CD8-positive, alpha-beta memory T cell (primary cell): ENCODE results near the gene NDFIP1. TPM values are rescaled to one million over a fixed set of nuclear protein-coding genes. Genes with fewer than 3 reads are reported as not detected.

Experiments
- CTCF ChIA-PET: fragments of 350-600 bp; sonication (Branson Sonifier 250); formaldehyde crosslinking; loops from one replicate; lab custom pipeline; 2021; ENCODE audit warnings: antibody characterized with exemption; lab: Charles Lee
- POLR2A ChIA-PET: fragments of 350-600 bp; sonication (Branson Sonifier 250); formaldehyde crosslinking; loops from one replicate; lab custom pipeline; 2021; ENCODE audit warnings: antibody characterized with exemption; lab: Charles Lee
- DNase-seq, 5 donors: peaks; one replicate each; pipeline versions ENCODE4 v3.0.0 to v3.0.0-alpha.2; 2020 to 2022; ENCODE audit warnings: mixed read lengths in 1 of 5
- H3K27ac ChIP-seq: one replicate; pipeline ENCODE4 v1.7.0; 2013; ENCODE audit warnings: low read depth, mild to moderate bottlenecking, low read length, moderate library complexity
- H3K27me3 ChIP-seq: 2 replicates; pipeline ENCODE4 v1.7.0; 2013; ENCODE audit warnings: low read length, mild to moderate bottlenecking; ENCODE audit not compliant: insufficient read depth, poor library complexity, severe bottlenecking
- H3K36me3 ChIP-seq: 2 replicates; pipeline ENCODE4 v1.7.0; 2013; ENCODE audit warnings: mild to moderate bottlenecking, low read length, moderate library complexity; ENCODE audit not compliant: insufficient read depth
- H3K4me1 ChIP-seq: 2 replicates; pipeline ENCODE4 v1.7.0; 2013; ENCODE audit warnings: mild to moderate bottlenecking, low read length, moderate library complexity; ENCODE audit not compliant: insufficient read depth
- H3K4me3 ChIP-seq: 2 replicates; pipeline ENCODE4 v1.7.0; 2013; ENCODE audit warnings: mild to moderate bottlenecking, low read length
- H3K9me3 ChIP-seq: 2 replicates; pipeline ENCODE4 v1.7.0; 2013; ENCODE audit warnings: mild to moderate bottlenecking, low read length
- H3K27ac Mint-ChIP-seq, 8 donors: one replicate each; pipeline ENCODE4 v1.8.0; 2020 to 2021; ENCODE audit warnings: mixed read lengths in 8 of 8, mild to moderate bottlenecking in 6 of 8, inconsistent platforms in 3 of 8, moderate library complexity in 3 of 8
- H3K27me3 Mint-ChIP-seq, 2 donors: one replicate each; pipeline ENCODE4 v1.8.0; 2020 to 2021; ENCODE audit warnings: mixed read lengths in 2 of 2, mild to moderate bottlenecking in 1 of 2, moderate library complexity in 1 of 2
- H3K36me3 Mint-ChIP-seq, 3 donors: one replicate each; pipeline ENCODE4 v1.8.0; 2020 to 2021; ENCODE audit warnings: mixed read lengths in 3 of 3, inconsistent platforms in 1 of 3, mild to moderate bottlenecking in 1 of 3
- H3K4me1 Mint-ChIP-seq, 3 donors: one replicate each; pipeline ENCODE4 v1.8.0; 2020 to 2021; ENCODE audit warnings: mixed read lengths in 3 of 3, inconsistent platforms in 1 of 3, mild to moderate bottlenecking in 1 of 3
- H3K4me3 Mint-ChIP-seq, 7 donors: one replicate each; pipeline ENCODE4 v1.8.0; 2020 to 2021; ENCODE audit warnings: mixed read lengths in 7 of 7, mild to moderate bottlenecking in 6 of 7, moderate library complexity in 4 of 7, inconsistent platforms in 2 of 7
- H3K9me3 Mint-ChIP-seq, 5 donors: one replicate each; pipeline ENCODE4 v1.8.0; 2020 to 2022; ENCODE audit warnings: mixed read lengths in 5 of 5, mild to moderate bottlenecking in 3 of 5, moderate library complexity in 2 of 5, inconsistent platforms in 1 of 5
- polyA plus RNA-seq: library from polyadenylated mRNA; unstranded; fragments of 300-500 nt; fragmentation: Illumina TruSeq; gene quantifications from one replicate; pipeline ENCODE4 v1.2.3, GENCODE V29; 2021
- total RNA-seq, 2 experiments: library from RNA; stranded (reverse); gene quantifications; one replicate each; pipeline ENCODE4 v1.2.3, GENCODE V29; 2021

The NDFIP1 gene
- total and polyA plus RNA-seq, 3 experiments from 2014 or later: 58.3 to 84.4 (median 81.3) TPM

DNA sequence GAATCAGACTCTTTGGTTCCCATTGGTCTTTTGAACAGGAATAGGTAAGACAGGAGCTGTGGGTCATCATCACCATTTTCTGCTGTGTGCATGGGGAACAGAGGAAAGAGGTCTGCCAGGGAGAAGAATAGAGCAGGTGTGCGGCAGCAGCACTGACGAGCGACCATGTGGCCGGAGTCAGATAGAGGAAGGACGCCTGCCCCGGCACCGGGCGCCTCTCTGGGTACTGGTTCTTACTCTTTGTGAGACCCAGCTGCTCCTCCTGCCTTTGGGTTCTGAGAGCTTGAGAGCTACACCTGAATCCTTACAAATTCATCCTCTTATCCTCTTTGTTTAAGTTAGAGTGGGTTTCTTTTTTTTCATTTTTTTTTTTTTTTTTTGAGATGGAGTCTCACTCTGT, 90.8 kb downstream of the NDFIP1 start:
- no peak overlapping the region for H3K4me3 Mint-ChIP-seq

DNA sequence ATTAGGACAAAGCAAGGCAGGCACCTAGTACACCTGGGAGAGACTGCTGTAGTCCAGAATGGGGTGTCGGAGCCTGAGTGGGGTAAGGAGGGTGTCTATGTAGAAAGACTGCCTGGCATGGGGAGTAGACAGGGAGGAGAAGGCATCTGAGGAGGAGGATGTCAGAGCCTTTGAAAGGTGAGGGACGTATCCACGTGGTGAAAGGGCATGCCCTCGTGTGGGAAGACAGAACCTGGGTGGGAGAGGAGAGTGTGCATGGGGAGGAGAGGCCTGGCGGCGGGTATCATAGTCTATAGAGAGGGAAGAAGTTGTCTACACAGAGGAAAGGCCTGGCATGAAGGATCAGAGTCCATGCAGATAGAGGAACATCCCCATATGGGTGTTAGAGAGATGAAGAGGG, 91.8 kb downstream of the NDFIP1 start:
- DNase-seq: no peak
- no peaks in the 10 kb centered on the region for H3K4me1 Mint-ChIP-seq
- Histone ChIP-seq H3K4me3 (no peak overlapping the region), H3K9me3 (no peaks in the 10 kb centered on the region), H3K4me1 (no peaks in the 10 kb centered on the region), H3K27me3 (no peaks in the 10 kb centered on the region), H3K36me3 (no peaks in the 10 kb centered on the region), H3K27ac (no peak overlapping the region)
- H3K4me3 Mint-ChIP-seq: no peak overlapping the region
- H3K27ac Mint-ChIP-seq: peak overlapping the region in 1 of 8 donors; percentile 49
- peaks cover 0 to 5% (median 0%) of the 10 kb centered on the region in 3 donors for H3K36me3 Mint-ChIP-seq
- ChIA-PET CTCF (no interaction called here), POLR2A (no interaction called here)
- H3K9me3 Mint-ChIP-seq: no peaks in the 10 kb centered on the region
- H3K27me3 Mint-ChIP-seq: no peaks in the 10 kb centered on the region

More for the DNA sequence above, 90.8 kb downstream of the NDFIP1 start:
- H3K36me3 ChIP-seq: no peaks in the 10 kb centered on the region
- H3K27ac Mint-ChIP-seq: peak overlapping the region in 2 of 8 donors; percentile 22 to 36
- CTCF ChIA-PET: no interaction called here
- no peaks in the 10 kb centered on the region for H3K27me3 ChIP-seq
- H3K36me3 Mint-ChIP-seq: peaks cover 0 to 5% (median 0%) of the 10 kb centered on the region in 3 donors
- H3K4me1 Mint-ChIP-seq: no peaks in the 10 kb centered on the region
- H3K9me3 ChIP-seq: no peaks in the 10 kb centered on the region
- no peaks in the 10 kb centered on the region for H3K27me3 Mint-ChIP-seq
- no peak for DNase-seq
- no peak overlapping the region for H3K27ac ChIP-seq
- no peak overlapping the region for H3K4me3 ChIP-seq
- H3K4me1 ChIP-seq: no peaks in the 10 kb centered on the region
- POLR2A ChIA-PET: no interaction called here
- H3K9me3 Mint-ChIP-seq: no peaks in the 10 kb centered on the region

DNA sequence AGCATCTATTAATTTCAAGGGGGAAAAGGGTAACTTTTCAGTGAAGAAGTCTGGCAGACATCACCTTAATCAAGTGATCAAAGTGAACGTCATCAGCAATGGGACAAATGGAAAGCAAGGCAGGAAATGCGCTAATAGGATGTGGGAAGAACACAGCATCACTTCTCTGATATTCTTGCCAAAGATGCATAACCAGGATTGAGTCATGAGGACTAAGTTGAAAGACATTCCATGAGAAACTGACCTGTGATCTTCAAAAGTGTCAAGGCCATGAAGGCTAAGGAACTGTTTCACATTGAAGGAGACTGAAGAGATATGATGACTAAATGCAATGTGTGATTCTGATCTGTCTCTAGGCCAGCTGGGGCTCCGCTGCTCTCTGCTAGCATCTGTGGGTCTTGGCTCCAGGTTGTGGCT, 92.9 kb downstream of the NDFIP1 start:
- Histone ChIP-seq H3K27ac (no peak overlapping the region), H3K4me3 (no peak overlapping the region), H3K36me3 (no peaks in the 10 kb centered on the region), H3K4me1 (no peaks in the 10 kb centered on the region), H3K27me3 (no peaks in the 10 kb centered on the region), H3K9me3 (no peaks in the 10 kb centered on the region)
- Mint-ChIP-seq H3K4me3 (no peak overlapping the region), H3K27me3 (no peaks in the 10 kb centered on the region), H3K27ac (no peak overlapping the region), H3K4me1 (no peaks in the 10 kb centered on the region), H3K9me3 (no peaks in the 10 kb centered on the region), H3K36me3 (peaks cover 0 to 5% (median 0%) of the 10 kb centered on the region in 3 donors)
- DNase-seq: no peak
- ChIA-PET CTCF (no interaction called here), POLR2A (no interaction called here)

DNA sequence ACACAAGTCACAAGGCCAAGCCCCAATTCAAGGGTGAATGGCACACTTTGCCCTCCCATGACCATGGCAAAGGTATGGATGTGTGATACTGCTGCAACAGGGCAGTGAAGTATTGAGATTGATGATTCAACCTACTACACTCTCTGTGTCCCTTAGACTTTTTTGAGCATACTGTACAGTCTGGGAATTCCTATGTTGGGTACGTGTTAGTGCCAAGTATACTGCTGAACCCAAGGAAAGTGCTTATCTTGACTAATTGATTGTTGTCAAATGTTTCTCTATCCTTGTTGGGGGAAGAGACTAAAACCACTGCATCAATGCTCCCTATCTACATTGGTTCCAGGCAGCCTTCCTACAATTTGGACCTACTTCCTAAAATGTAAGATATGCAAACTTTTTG, 93.7 kb downstream of the NDFIP1 start:
- Mint-ChIP-seq H3K9me3 (no peaks in the 10 kb centered on the region), H3K4me1 (no peaks in the 10 kb centered on the region), H3K4me3 (no peak overlapping the region), H3K36me3 (no peaks in the 10 kb centered on the region), H3K27ac (no peak overlapping the region), H3K27me3 (no peaks in the 10 kb centered on the region)
- Histone ChIP-seq H3K27ac (no peak overlapping the region), H3K4me1 (no peaks in the 10 kb centered on the region), H3K27me3 (no peaks in the 10 kb centered on the region), H3K36me3 (no peaks in the 10 kb centered on the region), H3K9me3 (no peaks in the 10 kb centered on the region), H3K4me3 (no peak overlapping the region)
- POLR2A ChIA-PET: no interaction called here
- CTCF ChIA-PET: no interaction called here
- no peak for DNase-seq

Other genes with a start within 250 kb of the NDFIP1 start
- not detected for gene PCDH1, start 230.4 kb upstream of the NDFIP1 start, total RNA-seq
- 0.54 TPM for gene PCDH1, start 230.4 kb upstream of the NDFIP1 start, polyA plus RNA-seq
- 10 to 100 TPM; 48.8 to 50.2 TPM for gene DELE1, start 184.9 kb upstream of the NDFIP1 start, total RNA-seq
- 27.3 TPM for gene DELE1, start 184.9 kb upstream of the NDFIP1 start, polyA plus RNA-seq
- under 1 TPM; 0.33 to 0.88 TPM for gene PCDH12, start 150.6 kb upstream of the NDFIP1 start, total RNA-seq
- 0.07 TPM for gene PCDH12, start 150.6 kb upstream of the NDFIP1 start, polyA plus RNA-seq
- 10 to 100 TPM; 46.2 to 49.6 TPM for gene RNF14, start 139.7 kb upstream of the NDFIP1 start, total RNA-seq
- 43.7 TPM for gene RNF14, start 139.7 kb upstream of the NDFIP1 start, polyA plus RNA-seq
- 10 to 100 TPM; 62.4 to 70.0 TPM for gene GNPDA1, start 95.8 kb upstream of the NDFIP1 start, total RNA-seq
- 32.5 TPM for gene GNPDA1, start 95.8 kb upstream of the NDFIP1 start, polyA plus RNA-seq
- 1 to 10 TPM; 1.1 to 1.4 TPM for gene SPRY4, start 216.2 kb downstream of the NDFIP1 start, total RNA-seq
- not detected for gene SPRY4, start 216.2 kb downstream of the NDFIP1 start, polyA plus RNA-seq